GM12878 (cell line): ENCODE data around the gene SLC38A3.

Experiments used
- CEBPB ChIP-seq, 2 experiments: fragments of 150-350 bp in 1 of 2; IDR thresholded peaks; 2 replicates each; pipeline ENCODE4 v1.6.1; 2012 to 2014; ENCODE audit warnings: low read depth in 2 of 2, low read length in 2 of 2, borderline replicate concordance in 1 of 2, inconsistent platforms in 1 of 2
- CHD1 ChIP-seq: IDR thresholded peaks from 2 replicates; pipeline ENCODE4 v1.6.1; 2012; ENCODE audit warnings: low read depth, low read length, improper control_type of control experiment
- CTCF ChIP-seq, 3 experiments: IDR thresholded peaks in 2 of 3; conservative IDR thresholded peaks in 1 of 3; 2 replicates each; pipeline ENCODE4 v1.5.1; 2011; ENCODE audit warnings: low read depth in 3 of 3, low read length in 3 of 3, mild to moderate bottlenecking in 3 of 3, control low read depth in 2 of 3, moderate library complexity in 2 of 3, inconsistent platforms in 1 of 3, mixed read lengths in 1 of 3; ENCODE audit not compliant: control insufficient read depth in 2 of 3, insufficient read depth in 1 of 3; ENCODE audit errors: extremely low read depth in 1 of 3
- EZH2 ChIP-seq: IDR thresholded peaks from 2 replicates; pipeline ENCODE4 v1.6.1; 2012; ENCODE audit warnings: low read depth, mild to moderate bottlenecking, control low read depth, inconsistent platforms, low read length, borderline replicate concordance; ENCODE audit not compliant: control insufficient read depth
- IRF4 ChIP-seq: IDR thresholded peaks from 2 replicates; pipeline ENCODE4 v1.6.1; 2011; ENCODE audit warnings: low read depth, low read length
- POLR2A ChIP-seq: IDR thresholded peaks from 2 replicates; pipeline ENCODE4 v1.6.1; 2011; ENCODE audit warnings: low read depth, mild to moderate bottlenecking, low read length
- POLR2AphosphoS5 ChIP-seq: IDR thresholded peaks from 2 replicates; pipeline ENCODE4 v1.6.1; 2011; ENCODE audit warnings: mild to moderate bottlenecking, low read length, inconsistent platforms
- RCOR1 ChIP-seq: conservative IDR thresholded peaks from 2 replicates; pipeline ENCODE4 v1.6.1; 2012; ENCODE audit warnings: low read depth, low read length, improper control_type of control experiment
- SP1 ChIP-seq: IDR thresholded peaks from one replicate; pipeline ENCODE4 v1.6.1; 2011; ENCODE audit warnings: low read depth, low read length
- TF ChIP-seq, protein P1 (sequence below): IDR thresholded peaks from 2 replicates; pipeline ENCODE4 v1.6.1; 2012; ENCODE audit warnings: low read length, inconsistent platforms

DNA sequence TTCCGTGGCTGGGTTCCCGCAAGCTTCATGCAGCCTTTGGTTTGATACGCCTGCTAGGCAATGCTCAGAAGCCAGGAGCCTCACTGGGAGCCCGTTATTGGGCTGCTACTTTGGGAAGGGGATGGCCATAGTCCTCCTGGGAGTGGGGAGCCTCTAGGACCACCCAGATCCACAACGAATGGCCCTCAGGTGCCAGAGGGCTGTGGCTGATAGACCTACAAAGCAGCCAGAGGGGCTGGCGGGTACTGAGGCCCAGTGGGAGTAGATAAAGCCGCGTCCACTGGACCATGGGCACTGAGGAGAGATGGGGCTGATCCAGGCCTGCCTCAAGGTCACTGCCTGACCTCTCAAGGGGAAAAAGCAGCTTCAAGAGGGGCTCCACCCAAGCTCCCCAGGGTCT is 12.9 kb upstream of the SLC38A3 start:
- TF ChIP-seq CEBPB (IDR thresholded peaks at IDR 0.05; ENCODE audit: borderline replicate concordance in 1 of 2, low read depth in 2 of 2, low read length in 2 of 2) (no peak), CTCF (IDR thresholded peaks at IDR 0.05 in 2 of 3, conservative IDR thresholded peaks at IDR 0.05 in 1 of 3; ENCODE audit: control insufficient read depth in 2 of 3, extremely low read depth in 1 of 3, insufficient read depth in 1 of 3, low read depth in 3 of 3, low read length in 3 of 3) (no peak), EZH2 (no peak), CHD1 (no peak), IRF4 (no peak), POLR2A (no peak), RCOR1 (no peak), SP1 (no peak), POLR2AphosphoS5 (no peak)
- TF ChIP-seq, protein P1, sequence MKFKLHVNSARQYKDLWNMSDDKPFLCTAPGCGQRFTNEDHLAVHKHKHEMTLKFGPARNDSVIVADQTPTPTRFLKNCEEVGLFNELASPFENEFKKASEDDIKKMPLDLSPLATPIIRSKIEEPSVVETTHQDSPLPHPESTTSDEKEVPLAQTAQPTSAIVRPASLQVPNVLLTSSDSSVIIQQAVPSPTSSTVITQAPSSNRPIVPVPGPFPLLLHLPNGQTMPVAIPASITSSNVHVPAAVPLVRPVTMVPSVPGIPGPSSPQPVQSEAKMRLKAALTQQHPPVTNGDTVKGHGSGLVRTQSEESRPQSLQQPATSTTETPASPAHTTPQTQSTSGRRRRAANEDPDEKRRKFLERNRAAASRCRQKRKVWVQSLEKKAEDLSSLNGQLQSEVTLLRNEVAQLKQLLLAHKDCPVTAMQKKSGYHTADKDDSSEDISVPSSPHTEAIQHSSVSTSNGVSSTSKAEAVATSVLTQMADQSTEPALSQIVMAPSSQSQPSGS = no peak
